Motor neuron (in vitro differentiated cells): Measurements from ENCODE around the gene RBMS3. TPM values are rescaled to one million over a fixed set of nuclear protein-coding genes. Genes with fewer than 3 reads are reported as not detected.
A peak's percentile ranks its signal among the peaks of the same experiment; 100 is the strongest.

Experiments used
- ATAC-seq, 8 experiments: fragments of 200-7000 bp; cut with Tn5 transposase; replicated peaks in 6 of 8; 2 replicates each; pipeline ENCODE4 v1.8.0; 2021; ENCODE audit warnings: mild to moderate bottlenecking in 8 of 8, moderate library complexity in 8 of 8
- H3K27ac ChIP-seq, 2 donors: fragments of 250-450 bp; sonication (Bioruptor Pico); 2 replicates each; pipeline ENCODE4 v1.9.0; 2021; ENCODE audit warnings: antibody characterized with exemption in 2 of 2, mild to moderate bottlenecking in 2 of 2, moderate library complexity in 1 of 2
- H3K4me1 ChIP-seq, 2 donors: fragments of 250-450 bp; sonication (Bioruptor Pico); replicated peaks in 1 of 2; 2 replicates each; pipeline ENCODE4 v1.6.1; 2021; ENCODE audit warnings: antibody characterized with exemption in 2 of 2, mild to moderate bottlenecking in 2 of 2, moderate library complexity in 1 of 2
- H3K4me3 ChIP-seq, 5 donors: fragments of 250-450 bp; sonication (Bioruptor Pico); 2 replicates each; pipeline ENCODE4 v1.9.0; 2021; ENCODE audit warnings: antibody characterized with exemption in 5 of 5, mild to moderate bottlenecking in 5 of 5, moderate library complexity in 4 of 5
- WGBS, 10 experiments: fragments of 450-650 bp; shearing (Covaris generic); methylation state at CpG; one replicate each; pipeline ENCODE4 v1.0.0; 2022; 5-methylcytosine and 5-hydroxymethylcytosine counted together
- in situ Hi-C, 9 experiments: fragments of 400-800 bp; cut with MboI; loops; one replicate each; pipeline ENCODE4 v1.15.0; 2021; ENCODE audit warnings: low sequenced_read_pairs in 9 of 9, low pct_unique_long_range_greater_than_20kb in 2 of 9; ENCODE audit not compliant: unreplicated experiment in 9 of 9
- total RNA-seq, 8 experiments: library from RNA; unstranded; fragments of 300-600 nt; gene quantifications; 2 replicates each; pipeline versions ENCODE4 v1.2.3 to v1.2.4, GENCODE V29; 2022

Gene RBMS3
- total RNA-seq, 8 experiments from 2014 or later: 11.0 to 63.7 (median 16.7) TPM

DNA sequence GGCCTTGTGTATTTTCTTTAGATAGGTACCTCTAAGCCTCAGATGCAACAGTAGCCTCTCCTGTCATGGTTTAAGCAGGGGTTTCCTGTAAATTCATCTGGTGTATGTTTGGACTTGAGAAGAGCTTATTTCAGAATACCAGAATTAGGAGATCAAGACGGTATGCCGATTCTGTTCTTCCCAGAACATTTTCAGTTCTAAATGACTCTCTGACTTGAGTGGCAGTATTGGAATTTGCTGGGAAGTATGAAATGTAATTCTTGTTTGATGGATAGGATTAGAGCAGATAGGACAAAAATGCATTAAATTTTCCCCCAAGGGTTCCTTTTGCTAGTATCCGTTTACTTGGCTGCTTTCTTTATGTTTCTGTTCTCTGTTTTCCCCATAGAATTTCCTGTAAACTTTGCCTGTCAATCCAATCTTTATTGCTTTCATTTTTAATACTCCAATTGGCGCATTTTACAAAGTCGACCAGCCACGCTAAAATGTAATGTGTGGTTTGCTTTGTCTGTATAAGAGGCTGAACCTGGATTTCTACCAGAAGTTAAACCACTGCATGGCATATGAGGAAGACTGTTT lies 612.2 kb downstream of the RBMS3 start:
- ATAC-seq: no peak
- Histone ChIP-seq H3K4me1 (no peaks in the 10 kb centered on the region), H3K27ac (no peak overlapping the region), H3K4me3 (no peak overlapping the region)
- WGBS, 10 experiments: 77 to 100% (median 91%) methylated on average over 3 to 6 of the region's 6 CpGs
- in situ Hi-C loops: no loop called here

DNA sequence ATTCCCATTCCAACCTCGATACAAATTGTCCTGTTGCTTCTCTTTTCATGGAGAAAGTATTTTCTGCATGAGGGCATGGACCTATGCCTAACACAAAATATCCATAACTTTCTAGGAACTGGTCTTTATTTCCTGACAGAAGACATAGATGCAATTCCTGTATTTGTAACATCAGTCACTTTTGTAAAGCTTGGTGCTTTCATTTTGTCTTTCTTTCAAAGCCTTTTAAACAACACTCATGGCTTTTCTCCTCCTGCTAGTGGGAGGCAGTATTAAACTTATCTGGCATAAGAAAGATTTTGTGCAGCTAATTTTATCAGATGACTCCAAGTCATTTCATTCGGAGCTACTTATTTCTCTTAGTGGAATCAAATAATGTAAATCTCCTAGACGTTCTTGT lies 616.0 kb downstream of the RBMS3 start:
- peaks cover 5 to 10% of the 10 kb centered on the region in 2 donors for H3K4me1 ChIP-seq
- WGBS, 10 experiments: 72 to 100% (median 86%) methylated on average over 1 to 3 of the region's 3 CpGs
- no peak for ATAC-seq
- no peak overlapping the region for H3K27ac ChIP-seq
- no peak overlapping the region for H3K4me3 ChIP-seq
- in situ Hi-C loops: no loop called here

DNA sequence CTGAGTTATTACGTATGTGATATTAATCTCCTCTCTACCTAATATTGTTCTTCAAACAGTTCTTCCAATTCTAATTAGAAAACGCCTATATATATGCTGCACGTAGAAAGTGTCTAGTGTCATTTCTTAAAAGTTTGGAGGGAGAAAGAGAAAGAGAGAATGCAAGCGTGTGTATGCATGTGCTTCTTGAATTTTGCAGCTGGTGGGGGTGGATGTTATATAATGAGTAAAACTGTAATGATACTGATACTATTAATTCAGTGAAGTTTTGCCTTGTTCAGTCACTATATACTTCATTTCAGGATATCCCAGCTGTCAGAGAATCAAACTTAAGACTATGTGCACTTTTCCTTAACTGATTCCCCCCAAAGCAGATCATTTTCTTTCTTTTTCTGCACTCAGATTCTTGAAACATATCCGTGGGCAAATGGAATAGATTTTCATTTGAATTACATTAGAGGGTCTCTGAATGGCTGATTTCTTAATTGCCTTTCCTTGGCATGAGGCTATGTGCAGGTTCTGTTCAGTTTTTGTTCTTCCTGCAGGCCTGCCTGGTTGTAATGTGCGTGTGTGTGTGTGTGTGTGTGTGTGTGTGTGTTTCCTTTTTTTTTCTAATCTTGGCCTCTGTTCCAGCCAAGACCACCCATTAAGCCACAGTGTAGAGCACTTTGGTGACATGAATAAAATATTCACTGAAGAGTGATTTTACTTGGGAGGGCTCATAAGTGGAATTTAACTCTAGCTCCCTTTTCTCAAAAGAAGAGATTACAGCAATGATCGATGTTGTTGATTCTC lies 617.5 kb downstream of the RBMS3 start:
- in situ Hi-C loops: no loop called here
- WGBS, 10 experiments: 54 to 93% (median 69%) methylated on average over 3 to 7 of the region's 7 CpGs
- ATAC-seq: no peak
- Histone ChIP-seq H3K4me3 (no peak overlapping the region), H3K4me1 (peaks cover 5 to 10% of the 10 kb centered on the region in 2 donors), H3K27ac (no peak overlapping the region)

DNA sequence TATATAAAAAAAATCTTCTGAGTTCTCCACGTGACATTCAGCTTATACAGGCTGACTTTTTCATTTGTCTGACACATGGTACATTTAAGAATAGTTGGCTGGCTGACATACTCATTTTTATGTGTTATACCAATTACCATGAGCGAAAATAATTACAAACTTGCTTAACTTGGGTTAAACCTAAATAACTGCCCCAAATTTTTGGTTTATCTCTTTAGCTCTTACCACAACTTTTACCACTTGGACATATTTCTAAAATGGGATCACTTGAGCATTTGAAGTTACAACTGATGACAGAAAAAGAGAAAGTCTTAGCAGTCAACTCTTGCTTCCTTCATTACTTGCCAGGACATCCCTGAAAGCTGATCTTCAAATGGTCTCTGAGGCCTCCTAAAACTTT lies 618.1 kb downstream of the RBMS3 start:
- Histone ChIP-seq H3K27ac (no peak overlapping the region), H3K4me3 (no peak overlapping the region), H3K4me1 (peaks cover 5 to 10% of the 10 kb centered on the region in 2 donors)
- WGBS, 10 experiments: 60 to 100% (median 89%) methylated on average over 2 of the region's 2 CpGs; no CpG with 5 or more reads in 2 of the 10 experiments
- ATAC-seq: no peak
- in situ Hi-C loops: no loop called here

DNA sequence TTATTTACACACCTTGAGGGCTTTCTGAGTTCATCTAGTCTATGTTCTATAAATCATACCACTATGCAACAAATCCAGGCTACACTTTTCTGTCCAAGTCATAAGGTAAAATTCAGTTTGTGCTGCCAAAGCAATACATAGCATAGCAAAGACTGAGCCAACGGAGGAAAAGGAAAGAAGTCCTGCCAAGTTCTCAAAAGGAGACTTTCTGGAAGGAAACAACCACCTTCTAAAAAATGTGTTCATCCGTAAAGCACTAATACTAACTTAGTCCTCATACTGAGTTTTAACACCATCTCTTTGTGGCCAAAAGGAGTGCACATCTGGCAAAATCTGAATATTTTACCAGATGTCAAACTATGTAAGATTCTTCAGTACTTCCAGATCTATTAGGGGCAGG lies 620.2 kb downstream of the RBMS3 start:
- Histone ChIP-seq H3K27ac (no peak overlapping the region), H3K4me3 (no peak overlapping the region), H3K4me1 (peaks cover 5 to 10% of the 10 kb centered on the region in 2 donors)
- no peak for ATAC-seq
- in situ Hi-C loops: no loop called here
- 14 to 100% (median 84%) methylated on average over 1 to 2 of the region's 2 CpGs; no CpG with 5 or more reads in 4 of the 10 experiments for WGBS, 10 experiments

DNA sequence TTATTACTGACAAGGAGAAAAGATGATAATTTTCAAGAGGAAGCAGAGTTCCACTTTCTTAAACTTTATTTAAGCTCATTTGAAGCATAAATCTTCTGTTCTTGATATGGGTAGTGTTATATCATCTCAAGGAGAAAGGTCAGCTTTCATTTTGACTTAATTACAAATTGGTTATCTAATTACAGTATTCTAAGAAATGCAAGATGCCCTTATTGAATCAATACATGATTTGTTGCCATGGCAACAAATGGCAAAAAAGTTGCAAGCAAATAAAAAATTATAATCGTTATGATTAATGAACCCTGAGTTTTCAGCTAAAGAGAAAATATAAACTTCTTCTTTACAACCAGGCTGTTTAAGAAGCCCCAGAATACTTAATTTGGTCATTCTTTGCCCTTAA lies 622.7 kb downstream of the RBMS3 start:
- no peak for ATAC-seq
- H3K4me3 ChIP-seq: no peak overlapping the region
- peaks cover 2 to 5% of the 10 kb centered on the region in 2 donors for H3K4me1 ChIP-seq
- in situ Hi-C loops: no loop called here
- H3K27ac ChIP-seq: no peak overlapping the region
- 86 to 100% (median 100%) methylated on average over 1 of the region's 1 CpG; no CpG with 5 or more reads in 2 of the 10 experiments for WGBS, 10 experiments

DNA sequence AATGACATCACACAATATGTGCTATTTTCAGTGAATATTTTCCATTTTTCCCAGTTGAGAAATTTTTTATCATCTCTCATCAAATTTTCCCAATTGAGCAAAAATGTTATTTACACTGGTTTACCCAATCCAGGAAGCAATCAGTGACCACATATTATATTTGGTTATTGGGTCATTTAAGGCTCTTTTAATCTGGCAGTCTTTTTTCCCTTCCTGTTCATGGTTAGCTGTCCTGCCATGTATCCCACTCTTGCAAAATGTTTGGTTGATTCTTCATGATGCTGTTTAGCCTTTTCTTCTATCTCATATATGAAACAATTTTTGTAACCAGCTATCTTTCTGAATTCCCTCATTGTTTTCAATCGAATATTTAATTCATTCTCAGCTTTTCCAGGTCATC lies 626.0 kb downstream of the RBMS3 start:
- Histone ChIP-seq H3K4me3 (no peak overlapping the region), H3K27ac (no peak overlapping the region), H3K4me1 (no peaks in the 10 kb centered on the region)
- 30 to 100% (median 81%) methylated on average over 1 of the region's 1 CpG for WGBS, 10 experiments
- no peak for ATAC-seq
- in situ Hi-C loops: no loop called here

DNA sequence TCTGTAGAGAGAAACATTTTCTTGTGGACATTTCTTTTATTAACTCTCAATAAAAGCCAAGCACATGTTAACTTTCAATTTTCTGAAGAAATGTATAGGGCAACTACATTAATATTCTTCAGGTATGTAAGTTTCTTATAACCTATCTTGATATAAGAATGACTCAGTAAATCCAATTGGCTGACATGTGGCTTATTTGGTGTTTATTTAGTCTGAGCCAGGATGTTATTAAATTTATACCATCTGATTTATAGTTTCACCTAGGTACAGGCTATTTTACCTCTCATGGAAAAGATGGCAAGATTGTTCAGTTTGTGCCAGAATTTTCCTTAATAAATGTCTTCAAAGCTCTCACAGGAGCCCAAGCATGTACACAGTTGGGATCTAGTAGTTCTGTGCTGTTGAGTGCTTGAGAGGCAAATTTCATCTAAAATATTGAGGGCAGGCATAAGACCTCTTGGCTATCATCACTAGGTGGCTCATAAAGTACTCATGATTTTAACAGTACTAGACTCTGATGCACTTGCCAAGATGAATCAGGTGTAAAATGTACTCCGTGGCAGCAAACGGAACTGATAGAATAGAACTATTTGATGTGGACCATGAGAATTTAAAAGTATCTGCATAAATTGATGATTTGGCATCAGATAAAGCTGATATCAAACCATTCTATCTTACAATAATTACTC lies 631.9 kb downstream of the RBMS3 start:
- in situ Hi-C loops: no loop called here
- no peak overlapping the region for H3K4me3 ChIP-seq
- H3K27ac ChIP-seq: no peak overlapping the region
- WGBS, 10 experiments: 79 to 100% (median 94%) methylated on average over 1 to 2 of the region's 2 CpGs; no CpG with 5 or more reads in 3 of the 10 experiments
- ATAC-seq: no peak
- H3K4me1 ChIP-seq: no peaks in the 10 kb centered on the region

DNA sequence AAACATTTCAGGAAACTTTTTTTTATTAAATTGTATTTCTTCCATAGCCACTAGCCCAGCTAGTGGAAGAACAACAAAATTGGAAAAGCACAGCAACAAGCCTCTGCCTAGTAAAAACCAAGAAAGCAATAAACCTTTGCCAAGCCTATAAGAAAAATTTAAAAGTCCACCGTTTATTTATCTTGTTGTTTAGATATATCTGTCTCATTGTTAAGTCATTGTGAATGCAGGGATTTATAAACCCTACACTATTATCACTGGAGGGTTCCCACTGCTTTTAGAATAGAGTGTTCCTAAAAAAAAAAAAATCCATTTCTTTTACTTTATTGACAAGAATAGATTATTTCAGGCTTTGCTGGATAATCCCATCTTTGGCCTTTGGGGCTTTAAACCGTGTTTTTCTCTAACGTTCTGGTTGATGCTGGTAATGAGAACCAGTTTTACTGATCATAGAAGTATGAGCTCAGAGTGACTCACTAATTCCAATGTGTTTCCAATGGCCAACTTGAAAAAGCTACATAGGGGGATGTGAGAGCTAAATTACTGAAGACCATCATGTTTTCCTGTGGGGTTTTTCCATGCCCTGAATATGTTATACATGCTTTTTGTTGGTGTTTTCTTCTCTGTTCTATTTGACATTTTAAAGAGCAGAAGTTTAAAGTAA lies 634.1 kb downstream of the RBMS3 start:
- H3K4me1 ChIP-seq: no peaks in the 10 kb centered on the region
- H3K27ac ChIP-seq: no peak overlapping the region
- no peak overlapping the region for H3K4me3 ChIP-seq
- in situ Hi-C loops: no loop called here
- 0 to 100% (median 79%) methylated on average over 2 to 3 of the region's 3 CpGs; no CpG with 5 or more reads in 1 of the 10 experiments for WGBS, 10 experiments
- peak in 1 of 8 experiments; percentile 49 for ATAC-seq

DNA sequence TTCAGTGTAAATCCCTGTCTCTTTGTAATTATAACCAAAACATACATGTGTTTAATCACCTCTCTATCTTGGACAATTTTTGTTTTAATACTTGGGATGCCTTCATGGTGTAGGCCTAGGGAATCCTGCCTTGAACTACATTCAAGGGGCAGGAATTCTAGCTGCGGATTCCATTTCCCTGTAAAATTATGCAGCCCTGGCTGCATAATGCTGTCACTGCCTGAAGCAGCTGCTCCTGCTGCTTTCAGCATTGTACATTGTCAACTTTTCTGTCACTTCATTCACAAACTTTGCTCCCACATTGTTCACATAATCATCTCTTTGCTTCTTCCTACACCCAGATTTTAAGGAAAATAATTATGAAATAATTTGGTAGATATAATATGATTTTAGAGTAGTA lies 638.7 kb downstream of the RBMS3 start:
- Histone ChIP-seq H3K4me1 (no peaks in the 10 kb centered on the region), H3K27ac (no peak overlapping the region), H3K4me3 (no peak overlapping the region)
- WGBS, 10 experiments: 13 to 63% (median 57%) methylated on average over 1 of the region's 1 CpG; no CpG with 5 or more reads in 3 of the 10 experiments
- ATAC-seq: peak in 4 of 8 experiments; percentile 18 to 41 (median 32)
- in situ Hi-C loops: no loop called here

DNA sequence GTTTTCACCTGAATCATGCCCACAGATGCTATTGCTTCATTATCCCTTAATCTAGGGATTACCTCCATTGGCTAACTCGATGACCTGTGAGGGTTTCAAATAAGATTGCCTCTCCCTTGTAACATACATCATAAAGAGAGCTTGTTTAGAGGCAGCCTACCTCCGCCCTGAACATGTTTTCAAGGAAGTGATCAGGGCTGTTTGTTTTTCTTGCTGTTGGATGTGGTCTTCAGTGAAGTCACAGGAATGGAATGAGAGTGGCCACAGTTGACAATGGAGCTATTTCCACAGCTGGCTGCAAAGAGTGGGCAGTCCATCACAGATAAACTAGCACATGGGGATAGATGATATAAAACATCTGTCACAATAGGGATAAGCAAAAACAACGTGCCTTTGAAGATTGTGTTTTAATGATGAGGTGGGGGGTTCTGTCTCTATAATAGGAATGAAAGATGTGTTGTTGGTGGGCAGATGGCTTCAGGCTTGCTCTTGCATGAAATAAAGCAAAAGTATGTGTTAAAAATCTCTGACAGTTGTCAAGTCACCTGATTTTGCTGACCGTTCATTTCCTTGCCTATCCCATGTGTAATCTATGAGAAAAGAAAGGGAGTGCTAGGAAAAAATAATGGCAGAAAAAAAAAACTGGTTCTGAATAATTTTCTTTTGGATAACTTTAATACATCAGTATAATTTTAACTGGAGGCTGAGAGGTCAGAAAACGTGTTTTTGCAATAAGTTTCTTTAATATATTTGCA lies 642.3 kb downstream of the RBMS3 start:
- Histone ChIP-seq H3K4me3 (no peak overlapping the region), H3K27ac (no peak overlapping the region), H3K4me1 (no peaks in the 10 kb centered on the region)
- 22 to 89% (median 65%) methylated on average over 1 to 5 of the region's 5 CpGs; no CpG with 5 or more reads in 1 of the 10 experiments for WGBS, 10 experiments
- in situ Hi-C loops: no loop called here
- peak in 7 of 8 experiments; percentile 53 to 94 (median 82) for ATAC-seq

DNA sequence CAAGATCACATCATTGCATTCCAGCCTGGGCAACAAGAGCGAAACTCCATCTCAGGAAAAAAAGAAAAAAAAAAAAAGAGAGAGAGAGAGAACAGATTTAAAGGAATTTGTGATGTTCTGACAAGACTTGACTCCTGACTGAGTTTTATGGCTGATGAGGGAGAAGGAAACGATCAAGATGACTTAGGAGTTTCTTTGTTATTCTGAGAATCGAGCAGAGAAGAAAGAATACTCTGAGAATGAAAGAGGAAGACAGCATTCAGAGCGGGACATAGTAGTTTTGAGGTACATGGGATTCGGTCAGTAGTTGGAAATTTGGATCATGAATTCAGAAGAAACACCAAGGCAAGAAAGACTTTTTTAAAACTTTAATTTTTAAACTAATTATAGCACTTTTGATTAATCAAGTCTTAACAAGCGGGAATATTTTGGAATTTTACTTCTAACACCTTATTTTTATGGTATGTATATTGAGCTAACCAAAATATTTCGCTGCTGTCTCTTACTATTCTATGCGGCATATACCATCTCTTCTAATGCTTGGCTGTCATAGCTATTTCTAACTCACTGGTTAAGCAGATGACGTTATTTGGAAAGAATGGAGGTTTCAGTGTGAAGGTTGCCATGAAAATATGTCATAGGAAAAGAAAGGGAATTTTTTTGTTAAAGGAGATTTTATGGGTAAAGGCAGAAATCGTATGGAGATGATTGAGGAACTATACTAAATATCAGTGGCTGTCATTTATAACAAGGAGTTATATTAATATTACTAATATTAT lies 644.1 kb downstream of the RBMS3 start:
- in situ Hi-C loops: no loop called here
- Histone ChIP-seq H3K4me1 (no peaks in the 10 kb centered on the region), H3K4me3 (no peak overlapping the region), H3K27ac (no peak overlapping the region)
- 71 to 90% (median 86%) methylated on average over 4 to 10 of the region's 10 CpGs for WGBS, 10 experiments
- no peak for ATAC-seq
